HG03066 (cell line): ENCODE results near the gene INHBB.
"Not testable (repeated sequence)": the region's sequence is repeated elsewhere in the genome, so short reads cannot be mapped to it uniquely, and the experiment has no call there.

Experiments
- ATAC-seq: cut with Tn5 transposase; IDR thresholded peaks from one replicate; pipeline ENCODE4 v1.9.1; 2021; ENCODE audit warnings: low read depth; ENCODE audit not compliant: unreplicated experiment

INHBB gene

GRCh38 chr2:120346026-120346666, at the start of gene INHBB:
TSS of gene INHBB (plus strand) at chr2:120346136. CDS start at chr2:120346189, 53 bp downstream.
- no peak for ATAC-seq

DNA sequence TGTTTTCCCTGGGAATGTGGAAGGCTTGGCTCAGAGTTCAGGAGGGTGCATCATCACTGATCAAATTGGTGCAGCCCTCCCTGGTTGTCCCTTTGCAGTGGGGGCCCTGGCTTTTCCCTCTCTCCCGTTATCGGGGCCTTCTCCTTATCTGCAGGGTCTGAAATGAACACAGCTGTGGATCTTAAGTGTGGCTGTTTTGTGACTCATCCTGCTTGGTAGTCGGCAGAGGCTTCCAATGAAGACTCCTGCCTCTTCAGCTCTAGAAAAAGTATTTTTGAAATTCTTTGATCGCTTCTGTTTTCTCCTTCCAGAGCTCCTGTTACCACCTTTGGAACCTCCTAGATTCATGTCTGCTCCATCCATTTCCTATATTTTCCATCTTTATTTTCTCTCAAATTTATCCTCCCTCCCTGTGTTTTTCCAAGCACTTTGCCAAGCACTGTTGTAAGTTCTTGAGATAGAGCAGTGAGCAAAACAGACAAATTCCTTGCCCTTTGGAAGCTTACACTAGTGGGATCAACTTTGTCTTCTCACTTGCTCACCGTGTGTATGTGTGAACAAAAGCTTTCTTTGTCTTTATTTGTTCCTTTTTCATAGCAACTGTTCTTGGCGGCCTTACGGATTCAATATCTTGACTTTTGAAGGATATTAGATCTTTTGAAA, 47.6 kb upstream of the INHBB start:
- ATAC-seq = no peak

GRCh38 chr2:120299004-120299403, 46.9 kb upstream of the INHBB start:
- no peak for ATAC-seq

- ATAC-seq = no peak
These were observed 46.4 kb upstream of the INHBB start for GRCh38 chr2:120299561-120299960.

DNA sequence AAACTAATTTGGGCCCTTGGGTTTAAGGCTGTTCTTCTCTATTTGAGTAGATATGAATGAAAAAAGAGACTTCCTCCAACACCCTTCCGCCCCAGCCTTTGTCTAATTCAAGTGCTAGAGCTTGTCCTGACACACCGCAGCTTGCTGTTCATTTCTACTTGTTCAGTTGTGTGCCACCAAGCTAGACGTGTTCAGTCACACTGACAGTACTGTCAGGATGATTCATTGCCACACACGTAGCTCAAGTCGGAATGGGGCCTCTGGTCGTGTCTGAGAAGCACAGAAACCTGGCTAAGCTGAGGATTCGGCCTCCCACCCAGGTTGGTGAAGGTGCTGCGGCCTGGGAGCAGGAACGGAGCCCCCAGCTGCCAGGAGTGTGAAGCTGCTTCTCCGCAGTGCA, 45.6 kb upstream of the INHBB start:
- ATAC-seq = no peak

GRCh38 chr2:120301284-120301683, 44.7 kb upstream of the INHBB start:
- no peak for ATAC-seq

GRCh38 chr2:120302301-120302700, 43.6 kb upstream of the INHBB start:
- ATAC-seq = no peak

- ATAC-seq = no peak
These were observed 42.8 kb upstream of the INHBB start for GRCh38 chr2:120303177-120303576.

GRCh38 chr2:120305296-120305695, 40.6 kb upstream of the INHBB start:
- no peak for ATAC-seq

DNA sequence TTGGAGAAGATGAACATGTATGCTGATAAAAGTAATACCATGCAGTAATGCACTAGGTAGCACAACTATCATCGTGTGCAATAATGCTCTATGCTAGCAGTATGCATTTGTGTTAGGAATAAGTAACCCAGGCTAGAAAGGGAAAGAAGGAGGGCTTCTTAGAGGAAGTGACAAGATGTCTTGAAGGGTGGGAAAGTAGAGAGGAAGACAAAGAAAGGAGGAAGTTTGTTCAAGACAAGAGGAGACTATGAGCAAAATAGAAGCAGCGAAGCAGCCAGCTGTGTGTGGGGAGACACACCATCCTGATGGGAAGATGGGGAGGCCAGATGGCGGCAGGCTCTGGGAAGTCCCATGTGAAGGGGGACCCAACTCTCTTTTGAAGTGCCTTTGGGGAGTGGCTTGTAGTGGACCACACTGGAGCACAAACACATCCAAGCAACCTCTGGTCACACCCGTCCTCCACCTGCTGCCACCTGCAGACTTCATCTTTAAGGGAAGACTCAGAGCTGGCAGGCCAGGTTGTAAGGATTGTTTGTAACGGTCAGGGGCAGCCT, 39.9 kb upstream of the INHBB start:
- ATAC-seq = no peak

- no peak for ATAC-seq
These were observed 38.5 kb upstream of the INHBB start for GRCh38 chr2:120307482-120307881.

DNA sequence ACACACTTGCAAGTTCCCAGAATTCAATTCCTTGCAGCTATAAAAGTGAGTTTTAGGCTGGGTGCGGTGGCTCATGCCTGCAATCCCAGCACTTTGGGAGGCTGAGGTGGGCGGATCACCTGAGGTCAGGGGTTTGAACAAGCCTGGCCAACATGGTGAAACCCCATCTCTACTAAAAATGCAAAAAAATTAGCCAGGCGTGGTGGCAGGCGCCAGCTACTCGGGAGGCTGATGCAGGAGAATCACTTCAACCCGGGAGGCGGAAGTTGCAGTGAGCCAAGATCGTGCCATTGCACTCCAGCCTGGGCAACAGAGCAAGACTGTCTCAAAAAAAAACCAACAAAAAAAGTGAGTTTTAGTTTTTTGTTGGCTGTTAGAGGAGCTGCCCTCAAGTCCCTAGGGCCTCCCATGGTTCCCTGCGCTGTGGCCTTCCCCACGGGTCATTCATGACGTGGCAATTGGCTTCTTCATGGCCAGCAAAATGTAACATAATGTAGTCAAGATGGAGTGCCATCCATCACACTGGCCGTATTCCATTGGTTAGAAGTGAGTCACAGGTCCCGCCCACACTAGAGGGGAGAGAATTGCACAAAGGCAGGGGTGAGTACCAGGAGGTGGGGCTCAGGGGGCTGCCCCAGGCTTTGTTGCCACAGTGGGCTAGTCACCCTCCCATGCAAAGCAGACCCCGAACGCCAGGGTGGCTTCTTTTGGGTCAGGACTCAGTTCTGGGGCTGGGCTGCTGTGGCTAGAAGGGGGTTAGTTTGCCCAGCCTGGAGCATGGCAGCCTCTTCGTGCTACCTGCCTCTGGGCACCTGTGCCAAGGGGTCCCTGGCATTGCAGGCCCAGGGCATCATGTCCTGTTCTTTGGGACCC, 37.7 kb upstream of the INHBB start:
- ATAC-seq = no peak

GRCh38 chr2:120310136-120310535, 35.8 kb upstream of the INHBB start:
- ATAC-seq = peak; percentile 55

GRCh38 chr2:120310841-120311240, 35.1 kb upstream of the INHBB start:
- ATAC-seq = not testable (repeated sequence)

DNA sequence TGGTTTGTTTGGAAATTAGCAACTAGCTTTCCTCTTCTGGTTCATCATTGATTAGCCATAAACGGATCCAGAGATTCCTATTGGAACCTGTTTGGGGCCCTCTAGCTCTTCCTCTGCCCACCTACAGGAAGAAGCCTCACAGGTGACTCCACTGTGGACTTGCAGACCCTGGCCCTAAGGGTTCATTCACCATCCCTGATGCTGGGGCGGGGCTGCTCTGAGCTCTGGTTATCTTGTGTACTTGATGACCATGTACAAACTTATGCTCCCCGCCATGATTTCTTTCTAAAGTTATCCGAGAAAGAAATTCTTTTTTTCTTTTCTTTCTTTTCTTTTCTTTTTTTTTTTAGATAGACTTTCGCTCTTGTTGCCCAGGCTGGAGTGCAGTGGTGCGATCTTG, 33.9 kb upstream of the INHBB start:
- ATAC-seq = no peak

DNA sequence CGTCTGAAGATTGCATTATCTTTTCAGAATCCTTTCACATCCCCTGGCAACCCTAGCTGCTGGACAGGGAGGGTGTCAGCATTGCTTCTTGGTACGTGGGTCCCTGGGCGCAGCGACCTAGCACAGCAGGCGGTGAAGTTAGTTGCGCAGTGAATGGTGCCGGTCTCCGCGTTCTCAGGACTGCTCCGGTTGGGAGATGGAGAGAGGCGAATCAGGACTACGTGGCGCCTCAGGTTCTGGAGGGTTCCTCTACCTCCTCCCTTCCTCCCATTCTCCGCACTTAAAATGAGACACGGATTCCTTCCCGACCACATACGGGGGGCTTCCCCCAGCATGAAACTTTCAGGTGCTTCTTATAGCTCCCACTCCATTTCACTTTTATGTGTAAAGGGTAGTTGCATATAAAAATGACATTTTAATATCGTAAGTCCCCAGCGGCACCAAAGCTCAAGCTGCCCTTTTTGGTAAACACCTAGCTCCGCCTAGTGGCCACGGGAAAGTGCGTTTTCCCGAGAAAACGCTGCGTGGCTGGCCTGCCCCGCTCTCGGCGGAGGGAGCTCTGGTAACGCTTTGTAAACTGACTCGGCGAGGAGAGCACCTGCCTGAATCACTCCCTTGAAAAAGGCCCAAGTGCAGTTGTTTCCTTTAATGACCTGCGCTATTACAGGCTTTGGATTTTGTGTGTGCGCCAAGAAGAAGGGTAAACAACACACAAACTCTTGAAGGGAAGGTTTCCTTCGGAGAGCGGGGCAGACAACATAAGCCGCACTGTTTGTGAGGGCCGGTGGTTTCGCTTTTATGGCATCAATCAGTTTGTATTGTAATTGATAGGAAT, 32.9 kb upstream of the INHBB start:
- ATAC-seq = no peak

DNA sequence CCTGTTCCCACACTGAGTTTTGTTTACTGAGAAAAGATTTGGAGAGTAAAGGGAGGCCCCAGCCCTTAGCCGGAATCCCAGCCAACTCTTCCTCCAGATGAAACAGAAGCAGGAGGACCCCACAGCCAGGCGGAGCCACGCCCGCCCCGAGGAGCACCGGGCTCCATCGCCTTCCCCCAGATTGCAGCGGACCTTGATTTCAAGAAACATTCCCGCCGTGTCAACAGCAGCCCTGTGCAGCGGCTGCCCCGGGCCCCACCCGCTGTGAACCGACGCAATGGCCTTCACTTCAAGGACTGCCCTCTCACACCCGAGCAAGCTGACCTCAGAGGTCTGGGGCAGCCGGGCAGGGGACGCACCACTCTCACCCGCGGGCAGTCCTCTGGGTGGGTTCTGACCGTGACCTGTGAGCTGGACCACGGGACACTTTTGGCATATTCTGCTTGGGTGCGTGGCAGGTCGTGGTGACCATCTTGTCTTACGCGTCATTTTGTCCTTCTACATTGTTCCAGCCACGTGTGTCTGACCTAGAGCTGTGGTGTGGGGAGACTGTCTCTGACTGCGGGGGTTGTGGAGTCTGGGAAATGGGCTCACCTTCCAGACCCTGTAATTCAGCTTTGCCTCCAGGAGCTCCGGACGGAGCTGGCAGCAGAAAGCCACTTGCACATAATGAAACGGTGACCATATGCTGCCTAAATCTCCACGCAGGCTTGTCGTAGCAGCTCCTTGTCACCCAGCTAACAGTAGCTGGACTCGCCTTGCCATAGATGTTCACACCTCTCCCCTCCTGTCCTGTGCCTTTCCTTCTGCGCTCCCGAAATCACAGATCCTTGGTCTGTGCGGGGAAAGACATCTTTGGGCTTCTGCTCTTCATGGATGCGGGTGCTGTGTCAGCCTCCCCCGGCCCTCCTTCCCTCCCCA, 32.0 kb upstream of the INHBB start:
- ATAC-seq = no peak

DNA sequence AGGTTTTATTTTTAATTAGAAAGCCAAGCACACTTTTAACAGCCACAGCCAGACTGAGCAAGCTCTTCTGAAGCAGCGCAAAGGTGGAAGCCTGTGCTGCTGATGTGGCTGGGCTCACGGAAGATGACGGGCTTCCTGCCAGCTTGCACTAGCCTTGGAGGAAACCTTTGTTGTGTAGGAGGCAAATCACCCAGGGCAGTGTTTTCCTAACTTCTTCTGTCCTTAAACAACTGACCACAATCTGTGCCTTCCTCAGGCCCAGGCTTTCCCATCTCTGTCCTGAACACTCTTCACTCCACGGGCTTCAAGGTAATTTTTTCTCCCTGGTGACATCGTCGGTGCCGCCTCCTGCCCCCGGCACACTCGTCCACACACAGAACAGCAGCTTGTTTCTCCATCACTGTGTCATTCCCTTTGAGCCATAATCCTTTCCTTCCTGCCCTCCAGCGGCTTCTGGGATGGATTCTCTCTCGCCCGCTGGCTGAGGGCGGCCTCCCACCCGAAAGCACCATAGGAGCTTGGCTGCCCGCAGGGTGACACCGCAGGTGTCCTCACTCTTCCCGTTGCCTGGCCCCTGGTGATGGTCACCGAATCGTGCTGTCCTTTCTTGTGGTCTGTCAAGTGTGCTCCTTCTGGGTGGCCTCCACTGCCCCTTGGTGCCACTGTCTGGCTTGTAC, 31.1 kb upstream of the INHBB start:
- ATAC-seq = no peak
